ENCODE results near the gene SCYL2. TPM values are rescaled to one million over a fixed set of nuclear protein-coding genes. Genes with fewer than 3 reads are reported as not detected.

Gene SCYL2
- total and polyA plus RNA-seq, 2 of the 13 experiments (the other 11 are each of a cell fraction or from before 2014, with no cell fraction given) = 11.4 to 28.8 TPM

GRCh38 chr12:100302081-100302480 lies 35.1 kb downstream of the SCYL2 start:
- DNase-seq (ENCODE audit: low spot score) (no peak), ATAC-seq (no peak), FAIRE-seq (no peak)
- H3K4me3 ChIP-seq (replicated peaks in 1 of 3; ENCODE audit: insufficient read depth in 1 of 3, low read depth in 2 of 3, low read length in 3 of 3) = no peak overlapping the region
- TF ChIP-seq ZNF770 (CRISPR knock-in tag; IDR thresholded peaks at IDR 0.05) (no peak), NFRKB (IDR thresholded peaks at IDR 0.05) (no peak), USF2 (IDR thresholded peaks at IDR 0.05; ENCODE audit: low read depth, low read length) (no peak), USF2 (CRISPR knock-in tag; IDR thresholded peaks at IDR 0.05; ENCODE audit: borderline replicate concordance) (no peak), RXRA (CRISPR knock-in tag; IDR thresholded peaks at IDR 0.05) (no peak), SNAPC5 (CRISPR knock-in tag; IDR thresholded peaks at IDR 0.05; ENCODE audit: borderline replicate concordance) (no peak), ATF7 (IDR thresholded peaks at IDR 0.05) (no peak), ATF7 (CRISPR knock-in tag; IDR thresholded peaks at IDR 0.05) (no peak), ZNF225 (CRISPR knock-in tag; IDR thresholded peaks at IDR 0.05) (no peak), ZBTB44 (CRISPR knock-in tag; IDR thresholded peaks at IDR 0.05) (no peak), ADNP (CRISPR knock-in tag; IDR thresholded peaks at IDR 0.05) (no peak), ZEB1 (IDR thresholded peaks at IDR 0.05; ENCODE audit: insufficient replicate concordance, low read depth) (no peak)
- H3K36me3 ChIP-seq (replicated peaks in 1 of 2; ENCODE audit: control insufficient read depth in 1 of 2, insufficient read depth in 2 of 2, low read length in 2 of 2) = peaks cover 4 to 26% of the 10 kb centered on the region in 2 experiments; a peak in 4 of 5 replicates
- in situ Hi-C loops (cut with HindIII; ENCODE audit: extremely low pct_ligation_motif_present, low pct_unique_long_range_greater_than_20kb) = no loop called here
- no TSS peak for BruUV-seq (replicated peaks)
- intact Hi-C loops (cut with micrococcal nuclease; ENCODE audit: unreplicated experiment) = no loop called here
- no peaks in the 10 kb centered on the region for H3K9me3 ChIP-seq (ENCODE audit: low read length)
- no peak overlapping the region for H3K27ac ChIP-seq (ENCODE audit: extremely low read length, insufficient read depth, low read length)
- no peaks in the 10 kb centered on the region for H4K20me1 ChIP-seq (ENCODE audit: insufficient read depth, low read length)
- H3K4me2 ChIP-seq (ENCODE audit: low read depth, low read length) = no peak overlapping the region
- no peak overlapping the region for H2AFZ ChIP-seq (ENCODE audit: low read length)
- POLR2A ChIA-PET = no interaction called here
- CTCF ChIA-PET (ENCODE audit: low intra/inter-chr PET ratio, low total read pairs) = no interaction called here
- H3K27me3 ChIP-seq (ENCODE audit: control insufficient read depth in 1 of 2, insufficient read depth in 2 of 2, low read length in 2 of 2) = no peaks in the 10 kb centered on the region
- H3K79me2 ChIP-seq (ENCODE audit: insufficient read depth, low read length) = no peaks in the 10 kb centered on the region
- no peak overlapping the region for H3K9ac ChIP-seq (ENCODE audit: insufficient read depth, low read depth, low read length)
- H3K4me1 ChIP-seq (ENCODE audit: insufficient read depth, low read length) = no peaks in the 10 kb centered on the region
- WGBS (ENCODE audit: low lambda C conversion rate) = 96% methylated on average over 1 of the region's 1 CpG

Measured in HepG2 (cell line).